Right atrium auricular region (tissue), 2 donors: ENCODE data around the gene ZDHHC12. TPM values are rescaled to one million over a fixed set of nuclear protein-coding genes. Genes with fewer than 3 reads are reported as not detected.
A peak's percentile ranks its signal among the peaks of the same experiment; 100 is the strongest.
"Not testable (repeated sequence)": the region's sequence is repeated elsewhere in the genome, so short reads cannot be mapped to it uniquely, and the experiment has no call there.

Experiments used
- DNase-seq: peaks from one replicate; pipeline ENCODE4 v3.0.0-alpha.2; 2019; ENCODE audit warnings: low spot score
- H3K27ac ChIP-seq, 2 donors: fragments of 200-600 bp; sonication (generic); 1 replicate in 1 of 2; 2 replicates in 1 of 2; pipeline ENCODE4 v1.5.1; 2016 to 2019
- H3K27me3 ChIP-seq, 2 donors: fragments of 200-600 bp; sonication (generic); one replicate each; pipeline versions ENCODE4 v1.5.1 to v1.6.0; 2017 to 2019
- H3K36me3 ChIP-seq: fragments of 200-600 bp; sonication (generic); one replicate; pipeline ENCODE4 v1.5.1; 2016
- H3K4me1 ChIP-seq, 2 donors: fragments of 200-600 bp; sonication (generic); one replicate each; pipeline versions ENCODE4 v1.5.1 to v1.6.0; 2017 to 2019
- H3K4me3 ChIP-seq, 2 donors: fragments of 200-600 bp; sonication (generic); 1 replicate in 1 of 2; 2 replicates in 1 of 2; pipeline ENCODE4 v1.5.1; 2017 to 2019; ENCODE audit warnings: mild to moderate bottlenecking in 1 of 2, moderate library complexity in 1 of 2
- H3K9me3 ChIP-seq, 2 donors: fragments of 200-600 bp; sonication (generic); one replicate each; pipeline ENCODE4 v1.5.1; 2019
- total RNA-seq, 2 donors: library from RNA; depleted of rRNA; stranded (reverse); fragments of >200 nt; gene quantifications; one replicate each; pipeline ENCODE4 v1.1.0, GENCODE V29; 2016
- TF ChIP-seq, protein P1 (sequence below), 2 donors: fragments of 200-600 bp; sonication (generic); IDR thresholded peaks; one replicate each; pipeline ENCODE4 v1.5.1; 2019; ENCODE audit warnings: antibody characterized with exemption in 2 of 2

Gene ZDHHC12
- total RNA-seq, 2 donors from 2014 or later = 22.8 to 24.4 TPM

DNA sequence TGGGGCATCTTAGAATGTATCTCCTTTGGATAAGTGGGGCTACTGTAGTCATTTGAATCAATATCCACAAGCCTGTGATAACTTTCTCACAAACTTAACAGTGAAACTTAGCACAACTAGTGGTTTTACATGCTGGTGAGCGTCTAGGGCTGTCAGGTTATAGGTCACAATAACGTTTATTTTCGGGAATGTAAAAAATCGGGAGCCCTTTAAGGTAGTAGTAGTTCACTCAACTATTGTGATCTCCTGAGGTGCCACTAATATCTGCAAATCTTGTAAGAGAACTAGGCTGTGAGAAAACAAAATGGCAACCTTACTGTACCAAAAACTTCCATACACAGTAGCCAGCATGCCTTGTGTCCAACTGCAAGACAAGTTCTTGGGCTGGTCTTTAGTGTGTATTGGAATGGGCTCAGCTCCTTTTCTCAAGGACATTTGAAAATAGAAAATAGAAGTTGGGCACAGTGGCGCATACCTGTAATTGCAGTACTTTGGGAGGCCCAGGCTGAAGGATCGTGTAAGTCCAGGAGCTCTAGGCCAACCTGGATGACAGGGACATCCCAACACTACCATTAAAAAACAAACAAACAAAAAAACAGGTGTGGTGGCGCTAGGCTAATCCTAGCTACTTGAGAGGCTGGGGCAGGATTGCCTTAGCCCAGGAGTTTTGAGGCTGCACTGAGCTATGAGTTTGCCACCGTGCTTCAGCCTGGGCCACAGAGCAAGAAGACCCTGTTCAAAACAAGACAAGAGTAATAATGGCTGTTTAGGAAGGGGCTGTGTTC, 26.8 kb downstream of the ZDHHC12 start:
- no peak overlapping the region for H3K27ac ChIP-seq
- peaks cover 43% of the 10 kb centered on the region for H3K36me3 ChIP-seq
- H3K4me1 ChIP-seq = peaks cover 0 to 6% of the 10 kb centered on the region in 2 donors
- H3K9me3 ChIP-seq = no peaks in the 10 kb centered on the region
- no peaks in the 10 kb centered on the region for H3K27me3 ChIP-seq
- TF ChIP-seq, protein P1, sequence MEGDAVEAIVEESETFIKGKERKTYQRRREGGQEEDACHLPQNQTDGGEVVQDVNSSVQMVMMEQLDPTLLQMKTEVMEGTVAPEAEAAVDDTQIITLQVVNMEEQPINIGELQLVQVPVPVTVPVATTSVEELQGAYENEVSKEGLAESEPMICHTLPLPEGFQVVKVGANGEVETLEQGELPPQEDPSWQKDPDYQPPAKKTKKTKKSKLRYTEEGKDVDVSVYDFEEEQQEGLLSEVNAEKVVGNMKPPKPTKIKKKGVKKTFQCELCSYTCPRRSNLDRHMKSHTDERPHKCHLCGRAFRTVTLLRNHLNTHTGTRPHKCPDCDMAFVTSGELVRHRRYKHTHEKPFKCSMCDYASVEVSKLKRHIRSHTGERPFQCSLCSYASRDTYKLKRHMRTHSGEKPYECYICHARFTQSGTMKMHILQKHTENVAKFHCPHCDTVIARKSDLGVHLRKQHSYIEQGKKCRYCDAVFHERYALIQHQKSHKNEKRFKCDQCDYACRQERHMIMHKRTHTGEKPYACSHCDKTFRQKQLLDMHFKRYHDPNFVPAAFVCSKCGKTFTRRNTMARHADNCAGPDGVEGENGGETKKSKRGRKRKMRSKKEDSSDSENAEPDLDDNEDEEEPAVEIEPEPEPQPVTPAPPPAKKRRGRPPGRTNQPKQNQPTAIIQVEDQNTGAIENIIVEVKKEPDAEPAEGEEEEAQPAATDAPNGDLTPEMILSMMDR (IDR thresholded peaks at IDR 0.05) = no peak
- H3K4me3 ChIP-seq = no peak overlapping the region
- no peak for DNase-seq

GRCh38 chr9:128694344-128694743, 29.6 kb downstream of the ZDHHC12 start:
- no peak overlapping the region for H3K4me3 ChIP-seq
- TF ChIP-seq, protein P1 (IDR thresholded peaks at IDR 0.05) = no peak
- no peak overlapping the region for H3K27ac ChIP-seq
- H3K9me3 ChIP-seq = no peaks in the 10 kb centered on the region
- peaks cover 0 to 14% of the 10 kb centered on the region in 2 donors for H3K4me1 ChIP-seq
- peaks cover 52% of the 10 kb centered on the region for H3K36me3 ChIP-seq
- H3K27me3 ChIP-seq = no peaks in the 10 kb centered on the region
- DNase-seq = no peak

GRCh38 chr9:128693738-128694137, 30.2 kb downstream of the ZDHHC12 start:
- Histone ChIP-seq H3K4me1 (peaks cover 0 to 14% of the 10 kb centered on the region in 2 donors), H3K36me3 (peaks cover 52% of the 10 kb centered on the region)
- not testable (repeated sequence) for H3K27me3 ChIP-seq, H3K4me3 ChIP-seq, DNase-seq, H3K27ac ChIP-seq, H3K9me3 ChIP-seq

DNA sequence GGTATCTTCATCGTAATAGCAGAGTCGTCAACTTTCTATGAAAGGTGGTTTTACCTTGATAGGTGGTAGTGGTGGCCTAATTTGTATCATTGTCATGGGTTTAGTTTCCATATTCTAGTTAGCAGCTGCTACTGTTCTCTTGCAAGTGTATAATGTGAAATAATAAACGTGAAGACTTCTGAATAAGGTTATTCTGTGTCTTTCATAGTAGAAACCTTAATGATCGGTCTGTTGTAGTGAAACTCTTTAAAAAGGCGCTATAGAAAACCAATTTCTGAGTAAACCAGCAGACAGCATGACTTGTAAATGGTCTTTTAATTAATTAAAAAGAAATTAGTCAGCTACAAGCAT, 33.3 kb downstream of the ZDHHC12 start:
- no peak for DNase-seq
- peak overlapping the region; percentile 56 to 86 for H3K4me3 ChIP-seq
- no peaks in the 10 kb centered on the region for H3K27me3 ChIP-seq
- TF ChIP-seq, protein P1 (IDR thresholded peaks at IDR 0.05) = no peak
- H3K27ac ChIP-seq = peak overlapping the region in 1 of 2 donors; percentile 70
- no peaks in the 10 kb centered on the region for H3K9me3 ChIP-seq
- peaks cover 0 to 22% of the 10 kb centered on the region in 2 donors for H3K4me1 ChIP-seq
- peaks cover 45% of the 10 kb centered on the region for H3K36me3 ChIP-seq

DNA sequence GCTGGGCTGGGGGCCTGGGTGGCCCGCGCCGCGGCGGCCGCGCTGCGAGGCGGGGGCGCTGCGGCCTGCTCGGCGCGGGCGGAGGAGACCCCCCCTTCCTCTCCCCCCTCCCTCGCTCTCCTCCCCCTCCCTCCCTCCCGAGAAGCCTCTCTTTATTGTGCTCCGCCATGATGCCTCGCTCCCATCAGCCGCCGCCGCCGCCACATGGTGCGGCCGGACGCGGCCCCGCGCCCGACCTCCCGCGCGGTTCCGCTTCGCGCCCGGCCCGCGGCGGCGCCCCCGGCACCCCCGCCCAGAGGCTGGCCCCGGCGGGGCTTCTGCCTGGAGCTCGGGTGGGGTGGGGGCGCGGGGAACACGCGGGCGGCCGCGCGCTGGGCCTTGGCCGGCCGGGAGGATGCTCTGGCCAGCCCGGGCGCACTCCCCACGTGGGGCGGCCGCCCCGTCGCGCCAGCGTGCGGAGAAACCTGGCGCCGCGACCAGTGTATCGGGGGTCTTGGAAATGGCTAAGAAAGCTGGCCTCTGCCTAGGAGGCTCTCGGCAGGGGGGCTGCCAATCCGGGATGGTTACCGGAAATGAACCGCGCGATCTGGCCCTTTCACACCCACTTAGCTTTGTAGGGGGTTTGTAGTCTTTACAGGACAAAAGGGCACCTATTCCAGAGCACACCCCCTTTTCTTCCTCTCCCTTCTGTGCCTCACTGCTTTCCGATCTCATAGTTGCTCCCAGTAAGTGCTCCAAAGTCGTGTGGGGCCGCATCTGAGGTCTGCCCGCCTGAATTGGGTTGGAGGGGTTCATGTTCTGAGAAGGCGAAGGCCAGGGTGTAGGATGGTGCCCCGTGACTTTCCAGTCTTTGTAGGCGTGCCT, 33.9 kb downstream of the ZDHHC12 start:
- no peaks in the 10 kb centered on the region for H3K27me3 ChIP-seq
- H3K4me3 ChIP-seq = peak overlapping the region; percentile 56 to 86
- H3K36me3 ChIP-seq = peaks cover 39% of the 10 kb centered on the region
- no peak for DNase-seq
- TF ChIP-seq, protein P1 (IDR thresholded peaks at IDR 0.05) = no peak
- peak overlapping the region; percentile 57 to 70 for H3K27ac ChIP-seq
- H3K4me1 ChIP-seq = peaks cover 0 to 28% of the 10 kb centered on the region in 2 donors
- H3K9me3 ChIP-seq = no peaks in the 10 kb centered on the region

GRCh38 chr9:128689293-128689774, 34.6 kb downstream of the ZDHHC12 start:
- TF ChIP-seq, protein P1 (IDR thresholded peaks at IDR 0.05) = no peak
- Histone ChIP-seq H3K27ac (peak overlapping the region; percentile 89 to 94), H3K36me3 (peaks cover 32% of the 10 kb centered on the region), H3K27me3 (no peaks in the 10 kb centered on the region), H3K4me3 (peak overlapping the region; percentile 77 to 86), H3K9me3 (no peaks in the 10 kb centered on the region), H3K4me1 (peaks cover 0 to 35% of the 10 kb centered on the region in 2 donors)
- no peak for DNase-seq
